HepG2 (cell line): ENCODE results near the gene AGBL2. TPM values are rescaled to one million over a fixed set of nuclear protein-coding genes. Genes with fewer than 3 reads are reported as not detected.
"Not testable (repeated sequence)": the region's sequence is repeated elsewhere in the genome, so short reads cannot be mapped to it uniquely, and the experiment has no call there.

Experiments used
- ATAC-seq: fragments of 200-7000 bp; cut with Tn5 transposase; 3 replicates; pipeline ENCODE4 v1.9.1; 2020; ENCODE audit warnings: mild to moderate bottlenecking, moderate library complexity
- BruUV-seq: library from RNA; stranded (reverse); fragments of 400-500 nt; replicated peaks from 2 replicates; lab custom pipeline; 2021; lab: Mats Ljungman, UMichigan
- CTCF ChIA-PET: fragments of 300-600 bp; formaldehyde crosslinking; extraction: SDS; loops from one replicate; lab custom pipeline; 2021; ENCODE audit warnings: low total read pairs, inconsistent platforms, low intra/inter-chr PET ratio; lab: Yijun Ruan, JAX
- POLR2A ChIA-PET: fragments of 350-600 bp; sonication (Branson Sonifier 250); formaldehyde crosslinking; loops from one replicate; lab custom pipeline; 2020; ENCODE audit warnings: antibody characterized with exemption, inconsistent platforms; lab: Yijun Ruan, JAX
- DNase-seq: peaks from one replicate; pipeline ENCODE4 v3.0.0-alpha.2; 2015; ENCODE audit warnings: low spot score
- FAIRE-seq: peaks from 3 replicates; lab custom pipeline; 2011; peaks lifted over from hg19 to GRCh38; lab: Jason Lieb, UNC
- H2AFZ ChIP-seq: one replicate; pipeline ENCODE4 v1.6.1; 2011; ENCODE audit warnings: low read length, inconsistent platforms
- H3K27ac ChIP-seq: fragments of 300-600 bp; 3 replicates; pipeline ENCODE4 v1.8.0; 2011; ENCODE audit warnings: mixed run types, mild to moderate bottlenecking, mixed read lengths, low read length, inconsistent platforms; ENCODE audit not compliant: insufficient read depth; ENCODE audit errors: extremely low read length
- H3K27me3 ChIP-seq, 2 experiments: fragments of 200-600 bp in 1 of 2; 2 replicates in 1 of 2; 3 replicates in 1 of 2; pipeline versions ENCODE4 v1.6.0 to v1.8.0; 2011; ENCODE audit warnings: low read length in 2 of 2, mild to moderate bottlenecking in 2 of 2, moderate library complexity in 2 of 2, inconsistent platforms in 1 of 2; ENCODE audit not compliant: insufficient read depth in 2 of 2, control insufficient read depth in 1 of 2
- H3K36me3 ChIP-seq, 2 experiments: fragments of 200-600 bp in 1 of 2; replicated peaks in 1 of 2; 2 replicates in 1 of 2; 3 replicates in 1 of 2; pipeline versions ENCODE4 v1.5.1 to v1.8.0; 2011; ENCODE audit warnings: low read length in 2 of 2, inconsistent platforms in 1 of 2; ENCODE audit not compliant: insufficient read depth in 2 of 2, control insufficient read depth in 1 of 2
- H3K4me1 ChIP-seq: 2 replicates; pipeline ENCODE4 v1.5.1; 2012; ENCODE audit warnings: low read length, inconsistent platforms; ENCODE audit not compliant: insufficient read depth
- H3K4me2 ChIP-seq: 2 replicates; pipeline ENCODE4 v1.6.0; 2011; ENCODE audit warnings: low read depth, low read length, inconsistent platforms
- H3K4me3 ChIP-seq, 3 experiments: fragments of 200-600 bp in 1 of 3; sonication (generic), shearing (Covaris generic) in 1 of 3; replicated peaks in 1 of 3; 2 replicates each; pipeline ENCODE4 v1.5.1; 2011 to 2016; ENCODE audit warnings: low read length in 3 of 3, inconsistent platforms in 2 of 3, low read depth in 2 of 3, mild to moderate bottlenecking in 2 of 3, control low read depth in 1 of 3, mixed read lengths in 1 of 3; ENCODE audit not compliant: insufficient read depth in 1 of 3
- H3K79me2 ChIP-seq: one replicate; pipeline ENCODE4 v1.6.1; 2011; ENCODE audit warnings: low read length, inconsistent platforms; ENCODE audit not compliant: insufficient read depth
- H3K9ac ChIP-seq: 2 replicates; pipeline ENCODE4 v1.6.0; 2011; ENCODE audit warnings: mild to moderate bottlenecking, low read depth, low read length, inconsistent platforms; ENCODE audit not compliant: insufficient read depth
- H3K9me3 ChIP-seq: 2 replicates; pipeline ENCODE4 v1.5.1; 2012; ENCODE audit warnings: mild to moderate bottlenecking, low read length
- H4K20me1 ChIP-seq: 2 replicates; pipeline ENCODE4 v1.6.0; 2011; ENCODE audit warnings: inconsistent platforms, mild to moderate bottlenecking, low read length, moderate library complexity; ENCODE audit not compliant: insufficient read depth
- KDM5B ChIP-seq: sonication (generic); formaldehyde crosslinking; IDR thresholded peaks from 2 replicates; pipeline ENCODE4 v1.4.0; 2020; ENCODE audit warnings: missing genetic modification reagents, mild to moderate bottlenecking, borderline replicate concordance
- TRIM22 ChIP-seq: fragments of 450-650 bp; IDR thresholded peaks from 2 replicates; pipeline ENCODE4 v1.6.1; 2017
- ZBTB39 ChIP-seq: sonication (generic); formaldehyde crosslinking; IDR thresholded peaks from 2 replicates; pipeline ENCODE4 v1.5.0; 2020; ENCODE audit warnings: missing genetic modification reagents
- WGBS: methylation state at CpG from one replicate; pipeline ENCODE4 v1.1.6; 2017; ENCODE audit warnings: low lambda C conversion rate; 5-methylcytosine and 5-hydroxymethylcytosine counted together
- in situ Hi-C: cut with HindIII; loops from 2 replicates; pipeline ENCODE4 v1.10.0; 2017; ENCODE audit warnings: low pct_unique_long_range_greater_than_20kb; ENCODE audit not compliant: extremely low pct_ligation_motif_present
- intact Hi-C: fragments of 100-400 bp; cut with micrococcal nuclease; formaldehyde crosslinking; loops from one replicate; pipeline ENCODE4 v1.10.0; 2022; ENCODE audit not compliant: unreplicated experiment
- polyA plus RNA-seq, 8 experiments: library from polyadenylated mRNA; depleted of rRNA in 3 of 8; stranded (reverse) in 7 of 8; unstranded in 1 of 8; fragments of >200 nt; fragmentation: Illumina TruSeq in 4 of 8; extraction: Trizol in 4 of 8; gene quantifications; 2 replicates each; pipeline versions ENCODE4 v1.2.1 to v1.2.3, GENCODE V29; 2011 to 2016; ENCODE audit warnings: low read depth in 4 of 8, missing spikeins in 1 of 8, mixed read lengths in 1 of 8; ENCODE audit not compliant: insufficient read depth in 1 of 8
- total RNA-seq, 5 experiments: library from RNA; depleted of rRNA; stranded (reverse); fragments of >200 nt; fragmentation: Illumina TruSeq; extraction: Trizol; gene quantifications; 2 replicates each; pipeline ENCODE4 v1.2.3, GENCODE V29; 2016; ENCODE audit warnings: low read depth in 1 of 5
- TF ChIP-seq, protein P1 (sequence below): sonication (generic); formaldehyde crosslinking; IDR thresholded peaks from 2 replicates; pipeline ENCODE4 v1.8.0; 2022; ENCODE audit warnings: mild to moderate bottlenecking, missing genetic modification reagents, moderate library complexity

AGBL2 gene
- total and polyA plus RNA-seq, 2 of the 13 experiments (the other 11 are each of a cell fraction or from before 2014, with no cell fraction given): 1.6 to 5.7 TPM

GRCh38 chr11:47667135-47667534 lies 48.0 kb downstream of the AGBL2 start (continued):
- TF ChIP-seq TRIM22 (no peak), ZBTB39 (CRISPR knock-in tag) (no peak), KDM5B (no peak)
- TF ChIP-seq, protein P1, sequence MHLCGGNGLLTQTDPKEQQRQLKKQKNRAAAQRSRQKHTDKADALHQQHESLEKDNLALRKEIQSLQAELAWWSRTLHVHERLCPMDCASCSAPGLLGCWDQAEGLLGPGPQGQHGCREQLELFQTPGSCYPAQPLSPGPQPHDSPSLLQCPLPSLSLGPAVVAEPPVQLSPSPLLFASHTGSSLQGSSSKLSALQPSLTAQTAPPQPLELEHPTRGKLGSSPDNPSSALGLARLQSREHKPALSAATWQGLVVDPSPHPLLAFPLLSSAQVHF (CRISPR knock-in tag): no peak

- H3K27me3 ChIP-seq, H3K9me3 ChIP-seq, H3K79me2 ChIP-seq, H3K27ac ChIP-seq, H3K4me3 ChIP-seq, FAIRE-seq, H3K36me3 ChIP-seq, H3K9ac ChIP-seq, H2AFZ ChIP-seq, H4K20me1 ChIP-seq, POLR2A ChIA-PET, ATAC-seq, H3K4me2 ChIP-seq, intact Hi-C loops, BruUV-seq, DNase-seq, in situ Hi-C loops, CTCF ChIA-PET: not testable (repeated sequence)
- WGBS: 86% methylated on average over 4 of the region's 4 CpGs
- H3K4me1 ChIP-seq: peaks cover 32% of the 10 kb centered on the region
These were observed 50.2 kb downstream of the AGBL2 start for GRCh38 chr11:47664936-47665335.
